ENCODE measurements around the gene COA6.

The COA6 gene

GRCh38 chr1:234413990-234414389 lies 40.7 kb downstream of the COA6 start:
- DNase-seq = no peak

GRCh38 chr1:234427950-234428646 lies 54.8 kb downstream of the COA6 start:
- DNase-seq = no peak

- no peak for DNase-seq
Measured at GRCh38 chr1:234429434-234429806, 56.2 kb downstream of the COA6 start.

GRCh38 chr1:234430691-234431090 lies 57.4 kb downstream of the COA6 start:
- DNase-seq = no peak

- no peak for DNase-seq
Measured at GRCh38 chr1:234431255-234431654, 58.0 kb downstream of the COA6 start.

- no peak for DNase-seq
Measured at GRCh38 chr1:234433563-234434285, 60.5 kb downstream of the COA6 start.
